Erythroblast (primary cell): Measurements from ENCODE around the gene EPHB2.

Experiments
- GATA1 ChIP-seq: IDR thresholded peaks from 2 replicates; pipeline ENCODE4 v1.6.1; 2011; ENCODE audit warnings: low read depth, mild to moderate bottlenecking, control low read depth, low read length, moderate library complexity
- POLR2A ChIP-seq: IDR thresholded peaks from 2 replicates; pipeline ENCODE4 v1.6.1; 2011; ENCODE audit warnings: mild to moderate bottlenecking, low read length

GRCh38 chr1:22796642-22797041, 86.0 kb downstream of the EPHB2 start:
- no peak for TF ChIP-seq POLR2A
- no peak for TF ChIP-seq GATA1
